ENCODE measurements around the gene KIAA1217. TPM values are rescaled to one million over a fixed set of nuclear protein-coding genes. Genes with fewer than 3 reads are reported as not detected.

KIAA1217 gene
- total RNA-seq, 1 experiment from 2014 or later: 23.4 TPM

GRCh38 chr10:24320373-24320772 lies 111.4 kb downstream of the KIAA1217 start:
- H3K27ac Mint-ChIP-seq: no peak overlapping the region
- H3K4me1 Mint-ChIP-seq: peaks cover 13% of the 10 kb centered on the region
- DNase-seq (ENCODE audit: low spot score) (no peak), ATAC-seq (no peak)
- H3K36me3 Mint-ChIP-seq: no peaks in the 10 kb centered on the region
- POLR2A ChIA-PET: no interaction called here
- H3K4me3 Mint-ChIP-seq: no peak overlapping the region
- TF ChIP-seq MAX (CRISPR knock-in tag; IDR thresholded peaks at IDR 0.05) (no peak), ZMAT4 (CRISPR knock-in tag; IDR thresholded peaks at IDR 0.05) (no peak), ATF1 (CRISPR knock-in tag; IDR thresholded peaks at IDR 0.05) (no peak), MXD4 (CRISPR knock-in tag; IDR thresholded peaks at IDR 0.05; ENCODE audit: borderline replicate concordance) (no peak), ZNF512 (CRISPR knock-in tag; IDR thresholded peaks at IDR 0.05; ENCODE audit: borderline replicate concordance) (no peak)
- TF ChIP-seq, protein P1, sequence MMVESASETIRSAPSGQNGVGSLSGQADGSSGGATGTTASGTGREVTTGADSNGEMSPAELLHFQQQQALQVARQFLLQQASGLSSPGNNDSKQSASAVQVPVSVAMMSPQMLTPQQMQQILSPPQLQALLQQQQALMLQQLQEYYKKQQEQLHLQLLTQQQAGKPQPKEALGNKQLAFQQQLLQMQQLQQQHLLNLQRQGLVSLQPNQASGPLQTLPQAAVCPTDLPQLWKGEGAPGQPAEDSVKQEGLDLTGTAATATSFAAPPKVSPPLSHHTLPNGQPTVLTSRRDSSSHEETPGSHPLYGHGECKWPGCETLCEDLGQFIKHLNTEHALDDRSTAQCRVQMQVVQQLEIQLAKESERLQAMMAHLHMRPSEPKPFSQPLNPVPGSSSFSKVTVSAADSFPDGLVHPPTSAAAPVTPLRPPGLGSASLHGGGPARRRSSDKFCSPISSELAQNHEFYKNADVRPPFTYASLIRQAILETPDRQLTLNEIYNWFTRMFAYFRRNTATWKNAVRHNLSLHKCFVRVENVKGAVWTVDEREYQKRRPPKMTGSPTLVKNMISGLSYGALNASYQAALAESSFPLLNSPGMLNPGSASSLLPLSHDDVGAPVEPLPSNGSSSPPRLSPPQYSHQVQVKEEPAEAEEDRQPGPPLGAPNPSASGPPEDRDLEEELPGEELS (CRISPR knock-in tag; IDR thresholded peaks at IDR 0.05): no peak
- no peaks in the 10 kb centered on the region for H3K27me3 Mint-ChIP-seq (ENCODE audit: low read depth)
- H3K9me3 Mint-ChIP-seq: no peaks in the 10 kb centered on the region
- CTCF ChIA-PET: interaction anchor here (0.7 to 2.1 kb wide), 9 partner anchors 9 to 326 kb away, joined by 3 to 16 read pairs (median 6); partner anchors contain the start of gene KIAA1217

GRCh38 chr10:24324651-24325050 lies 115.7 kb downstream of the KIAA1217 start:
- peaks cover 12% of the 10 kb centered on the region for H3K9me3 Mint-ChIP-seq
- H3K4me3 Mint-ChIP-seq: no peak overlapping the region
- peaks cover 8% of the 10 kb centered on the region for H3K4me1 Mint-ChIP-seq
- H3K27me3 Mint-ChIP-seq (ENCODE audit: low read depth): no peaks in the 10 kb centered on the region
- TF ChIP-seq FOXK1 (CRISPR knock-in tag; IDR thresholded peaks at IDR 0.05): no peak
- TF ChIP-seq, protein P2, sequence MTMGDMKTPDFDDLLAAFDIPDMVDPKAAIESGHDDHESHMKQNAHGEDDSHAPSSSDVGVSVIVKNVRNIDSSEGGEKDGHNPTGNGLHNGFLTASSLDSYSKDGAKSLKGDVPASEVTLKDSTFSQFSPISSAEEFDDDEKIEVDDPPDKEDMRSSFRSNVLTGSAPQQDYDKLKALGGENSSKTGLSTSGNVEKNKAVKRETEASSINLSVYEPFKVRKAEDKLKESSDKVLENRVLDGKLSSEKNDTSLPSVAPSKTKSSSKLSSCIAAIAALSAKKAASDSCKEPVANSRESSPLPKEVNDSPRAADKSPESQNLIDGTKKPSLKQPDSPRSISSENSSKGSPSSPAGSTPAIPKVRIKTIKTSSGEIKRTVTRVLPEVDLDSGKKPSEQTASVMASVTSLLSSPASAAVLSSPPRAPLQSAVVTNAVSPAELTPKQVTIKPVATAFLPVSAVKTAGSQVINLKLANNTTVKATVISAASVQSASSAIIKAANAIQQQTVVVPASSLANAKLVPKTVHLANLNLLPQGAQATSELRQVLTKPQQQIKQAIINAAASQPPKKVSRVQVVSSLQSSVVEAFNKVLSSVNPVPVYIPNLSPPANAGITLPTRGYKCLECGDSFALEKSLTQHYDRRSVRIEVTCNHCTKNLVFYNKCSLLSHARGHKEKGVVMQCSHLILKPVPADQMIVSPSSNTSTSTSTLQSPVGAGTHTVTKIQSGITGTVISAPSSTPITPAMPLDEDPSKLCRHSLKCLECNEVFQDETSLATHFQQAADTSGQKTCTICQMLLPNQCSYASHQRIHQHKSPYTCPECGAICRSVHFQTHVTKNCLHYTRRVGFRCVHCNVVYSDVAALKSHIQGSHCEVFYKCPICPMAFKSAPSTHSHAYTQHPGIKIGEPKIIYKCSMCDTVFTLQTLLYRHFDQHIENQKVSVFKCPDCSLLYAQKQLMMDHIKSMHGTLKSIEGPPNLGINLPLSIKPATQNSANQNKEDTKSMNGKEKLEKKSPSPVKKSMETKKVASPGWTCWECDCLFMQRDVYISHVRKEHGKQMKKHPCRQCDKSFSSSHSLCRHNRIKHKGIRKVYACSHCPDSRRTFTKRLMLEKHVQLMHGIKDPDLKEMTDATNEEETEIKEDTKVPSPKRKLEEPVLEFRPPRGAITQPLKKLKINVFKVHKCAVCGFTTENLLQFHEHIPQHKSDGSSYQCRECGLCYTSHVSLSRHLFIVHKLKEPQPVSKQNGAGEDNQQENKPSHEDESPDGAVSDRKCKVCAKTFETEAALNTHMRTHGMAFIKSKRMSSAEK (CRISPR knock-in tag; IDR thresholded peaks at IDR 0.05; ENCODE audit: borderline replicate concordance): no peak
- no peak overlapping the region; the same call in 1 of the 2 replicates for H3K27ac Mint-ChIP-seq
- H3K36me3 Mint-ChIP-seq: peaks cover 17% of the 10 kb centered on the region
- POLR2A ChIA-PET: no interaction called here
- ATAC-seq (no peak), DNase-seq (ENCODE audit: low spot score) (no peak)
- CTCF ChIA-PET: no interaction called here

DNA sequence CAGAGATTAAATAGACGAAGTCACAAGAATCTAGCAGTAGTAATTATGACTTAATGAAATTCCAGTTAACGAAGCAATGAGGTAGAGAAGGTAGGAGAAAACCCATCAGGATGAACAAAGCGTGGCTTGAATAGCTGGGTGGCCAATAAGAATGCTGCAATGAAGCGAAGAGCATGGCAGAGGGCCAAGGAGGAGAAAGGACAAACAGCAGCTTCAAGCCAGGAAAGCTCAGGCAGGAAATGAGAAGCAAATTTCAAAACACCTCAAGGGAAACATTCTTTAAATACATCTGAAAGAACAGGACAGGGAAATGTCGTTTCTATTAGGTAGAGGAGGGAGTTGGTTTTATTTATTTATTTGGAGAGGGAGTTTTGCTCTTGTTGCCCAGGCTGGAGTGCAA lies 122.5 kb downstream of the KIAA1217 start:
- ChIA-PET CTCF (interaction anchor here (1.0 kb wide), 1 partner anchor 12 kb away, joined by 6 read pairs; no protein-coding TSS in a partner anchor), POLR2A (no interaction called here)
- Mint-ChIP-seq H3K4me3 (no peak overlapping the region), H3K9me3 (peaks cover 12% of the 10 kb centered on the region), H3K36me3 (peaks cover 17% of the 10 kb centered on the region), H3K27ac (peak overlapping the region; percentile 0; the same call in 1 of the 2 replicates), H3K27me3 (ENCODE audit: low read depth) (no peaks in the 10 kb centered on the region), H3K4me1 (peaks cover 6% of the 10 kb centered on the region)
- peak; percentile 24; the same call in 1 of the 2 replicates for ATAC-seq
- TF ChIP-seq SMAD3 (CRISPR knock-in tag; IDR thresholded peaks at IDR 0.05; ENCODE audit: borderline replicate concordance) (no peak), FOXP1 (CRISPR knock-in tag; IDR thresholded peaks at IDR 0.05; ENCODE audit: borderline replicate concordance) (no peak)
- DNase-seq (ENCODE audit: low spot score): no peak
